Effector memory CD8-positive, alpha-beta T cell (primary cell): Measurements from ENCODE around the gene PKHD1.

ENCODE experiments used
- ATAC-seq: fragments of 150-1000 bp; cut with Tn5 transposase; replicated peaks from 2 replicates; pipeline ENCODE4 v1.10.0; 2021; ENCODE audit warnings: mild to moderate bottlenecking, moderate library complexity
- DNase-seq, 3 experiments: peaks; one replicate each; pipeline ENCODE4 v3.0.0; 2021
- H3K27ac Mint-ChIP-seq, 2 donors: one replicate each; pipeline ENCODE4 v1.8.0; 2022; ENCODE audit warnings: mild to moderate bottlenecking in 2 of 2, mixed read lengths in 2 of 2, moderate library complexity in 2 of 2
- H3K27me3 Mint-ChIP-seq, 2 donors: one replicate each; pipeline ENCODE4 v1.8.0; 2022; ENCODE audit warnings: mixed read lengths in 2 of 2
- H3K36me3 Mint-ChIP-seq: one replicate; pipeline ENCODE4 v1.8.0; 2022; ENCODE audit warnings: mild to moderate bottlenecking, moderate library complexity, mixed read lengths; ENCODE audit not compliant: insufficient read depth
- H3K4me1 Mint-ChIP-seq, 2 donors: one replicate each; pipeline ENCODE4 v1.8.0; 2022; ENCODE audit warnings: low read depth in 2 of 2, mixed read lengths in 2 of 2
- H3K4me3 Mint-ChIP-seq, 2 donors: one replicate each; pipeline ENCODE4 v1.8.0; 2022; ENCODE audit warnings: mild to moderate bottlenecking in 2 of 2, mixed read lengths in 2 of 2, moderate library complexity in 2 of 2
- H3K9me3 Mint-ChIP-seq, 2 donors: one replicate each; pipeline ENCODE4 v1.8.0; 2022; ENCODE audit warnings: mixed read lengths in 2 of 2

Gene PKHD1

DNA sequence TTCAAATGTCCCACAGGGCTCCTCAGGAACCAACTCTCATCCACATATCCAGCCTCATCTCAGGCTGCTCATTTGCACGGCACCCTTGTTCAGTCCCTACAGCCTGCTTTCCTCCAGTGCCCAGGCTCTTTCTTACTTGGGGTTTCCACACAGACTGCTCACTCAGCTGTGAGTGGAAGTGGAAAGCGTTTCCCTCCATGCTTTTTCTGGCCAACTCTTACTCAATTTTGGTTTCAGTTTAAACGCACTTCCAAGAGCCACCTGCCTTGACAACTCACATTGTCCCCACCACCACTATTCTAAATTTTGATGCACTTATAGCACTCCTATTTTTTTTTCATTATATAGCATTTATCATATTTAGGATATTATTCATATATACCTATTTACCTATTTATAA, 367.1 kb downstream of the PKHD1 start:
- no peaks in the 10 kb centered on the region for H3K4me1 Mint-ChIP-seq
- no peak for ATAC-seq
- no peaks in the 10 kb centered on the region for H3K27me3 Mint-ChIP-seq
- H3K9me3 Mint-ChIP-seq = peaks cover 10 to 23% of the 10 kb centered on the region in 2 donors
- H3K36me3 Mint-ChIP-seq = no peaks in the 10 kb centered on the region
- no peak overlapping the region for H3K27ac Mint-ChIP-seq
- no peak overlapping the region for H3K4me3 Mint-ChIP-seq
- DNase-seq = no peak

DNA sequence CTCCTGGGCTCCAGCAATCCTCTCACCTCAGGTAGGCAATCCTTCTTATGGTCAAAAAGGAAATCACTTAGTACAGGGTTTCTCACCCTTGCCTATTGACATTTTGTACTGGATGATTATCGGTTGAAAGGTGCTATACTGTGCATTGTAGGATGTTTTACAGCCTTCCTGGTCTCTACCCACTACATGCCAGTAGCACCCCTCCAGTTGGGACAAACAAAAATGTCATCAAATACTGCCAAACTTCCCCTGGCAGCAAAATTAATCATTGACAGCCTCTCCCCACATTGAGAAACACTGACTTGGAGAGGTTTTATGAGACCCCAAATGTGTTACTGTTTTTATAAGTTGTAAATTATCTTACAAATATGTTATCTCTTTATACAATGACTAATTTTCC, 368.1 kb downstream of the PKHD1 start:
- DNase-seq (no peak), ATAC-seq (no peak)
- peaks cover 11 to 16% of the 10 kb centered on the region in 2 donors for H3K9me3 Mint-ChIP-seq
- H3K4me1 Mint-ChIP-seq = no peaks in the 10 kb centered on the region
- H3K27ac Mint-ChIP-seq = no peak overlapping the region
- no peaks in the 10 kb centered on the region for H3K36me3 Mint-ChIP-seq
- no peaks in the 10 kb centered on the region for H3K27me3 Mint-ChIP-seq
- no peak overlapping the region for H3K4me3 Mint-ChIP-seq

DNA sequence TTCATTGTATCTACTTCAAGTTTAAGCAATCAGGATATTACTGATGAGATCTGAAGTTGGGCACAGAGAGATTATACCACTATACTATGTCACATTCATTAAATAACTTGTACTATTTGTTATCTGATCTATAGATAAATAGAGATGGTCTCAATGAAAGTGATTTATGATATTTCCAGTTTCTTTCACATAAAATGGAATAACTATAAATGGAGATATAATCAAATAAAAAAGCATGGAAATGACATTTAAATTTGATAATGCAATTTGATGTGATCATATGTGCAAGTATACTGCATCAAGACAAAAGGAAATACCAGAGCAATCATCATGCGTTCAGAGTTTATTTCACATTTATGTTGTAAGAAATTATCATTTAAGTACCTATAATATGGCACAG, 368.9 kb downstream of the PKHD1 start:
- DNase-seq (no peak), ATAC-seq (no peak)
- Mint-ChIP-seq H3K9me3 (peaks cover 12 to 16% of the 10 kb centered on the region in 2 donors), H3K27me3 (no peaks in the 10 kb centered on the region), H3K4me1 (no peaks in the 10 kb centered on the region), H3K27ac (no peak overlapping the region), H3K36me3 (no peaks in the 10 kb centered on the region), H3K4me3 (no peak overlapping the region)

DNA sequence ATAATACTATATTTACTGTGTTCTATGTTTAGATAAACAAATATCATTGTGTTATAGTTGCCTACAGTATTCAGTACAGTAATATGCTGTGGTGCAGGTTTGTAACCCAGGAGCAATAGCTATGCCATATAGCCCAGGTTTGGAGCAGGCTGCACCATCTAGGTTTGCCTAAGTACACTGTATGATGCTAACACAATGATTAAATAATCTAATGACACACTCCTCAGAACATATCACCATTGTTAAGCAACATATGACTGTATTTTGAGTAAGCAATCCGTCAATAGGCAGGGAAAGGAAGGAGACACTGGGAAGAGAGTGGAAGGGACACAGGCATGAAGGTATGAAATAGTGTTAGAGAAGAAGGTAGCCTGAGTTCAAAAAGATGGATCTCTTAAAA, 369.9 kb downstream of the PKHD1 start:
- Mint-ChIP-seq H3K4me3 (no peak overlapping the region), H3K4me1 (no peaks in the 10 kb centered on the region), H3K27me3 (no peaks in the 10 kb centered on the region), H3K9me3 (peaks cover 12 to 16% of the 10 kb centered on the region in 2 donors), H3K36me3 (no peaks in the 10 kb centered on the region), H3K27ac (no peak overlapping the region)
- ATAC-seq = no peak
- DNase-seq = no peak

DNA sequence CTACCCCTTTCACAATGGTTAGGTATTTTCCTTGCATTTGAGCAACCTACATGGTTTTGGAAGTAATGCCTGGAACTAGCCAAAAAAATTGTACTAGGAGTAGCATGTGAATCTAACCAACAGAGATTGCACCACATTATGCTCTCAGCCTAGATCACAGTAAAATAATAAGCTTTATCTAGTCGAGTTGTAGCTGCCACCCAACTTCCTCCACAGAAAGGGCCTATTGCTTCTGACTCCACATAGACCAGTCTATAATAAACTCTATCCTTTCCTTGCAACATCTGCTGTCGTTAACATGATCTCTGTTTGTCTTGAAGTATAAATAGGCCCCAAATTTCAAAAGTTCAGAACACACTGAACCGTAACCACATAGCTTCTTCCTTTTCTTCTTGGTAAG, 375.5 kb downstream of the PKHD1 start:
- no peak overlapping the region for H3K4me3 Mint-ChIP-seq
- no peaks in the 10 kb centered on the region for H3K36me3 Mint-ChIP-seq
- DNase-seq (no peak), ATAC-seq (no peak)
- H3K27me3 Mint-ChIP-seq = no peaks in the 10 kb centered on the region
- H3K27ac Mint-ChIP-seq = no peak overlapping the region
- peaks cover 16 to 19% of the 10 kb centered on the region in 2 donors for H3K9me3 Mint-ChIP-seq
- no peaks in the 10 kb centered on the region for H3K4me1 Mint-ChIP-seq

DNA sequence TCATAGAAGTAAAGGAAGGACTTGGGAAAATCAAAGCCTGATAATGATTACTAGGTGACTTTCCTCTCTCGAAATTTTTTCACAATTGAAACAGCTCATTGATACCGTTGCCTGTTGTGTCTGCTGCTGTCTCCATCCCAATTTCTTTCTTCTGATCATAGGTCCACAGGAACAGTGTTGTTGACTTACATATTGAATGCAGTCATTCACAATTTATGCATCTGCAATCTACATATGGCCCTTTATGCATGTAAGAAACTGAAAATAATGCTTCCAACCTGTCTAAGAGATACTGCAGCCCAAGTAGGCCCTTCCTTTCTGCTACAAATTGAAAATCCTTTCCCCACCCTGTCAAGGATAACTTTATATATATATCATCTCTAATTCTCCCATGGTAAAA, 381.3 kb downstream of the PKHD1 start:
- Mint-ChIP-seq H3K9me3 (peaks cover 9 to 24% of the 10 kb centered on the region in 2 donors), H3K27ac (no peak overlapping the region), H3K4me1 (no peaks in the 10 kb centered on the region), H3K27me3 (no peaks in the 10 kb centered on the region), H3K4me3 (no peak overlapping the region), H3K36me3 (no peaks in the 10 kb centered on the region)
- no peak for DNase-seq
- no peak for ATAC-seq

DNA sequence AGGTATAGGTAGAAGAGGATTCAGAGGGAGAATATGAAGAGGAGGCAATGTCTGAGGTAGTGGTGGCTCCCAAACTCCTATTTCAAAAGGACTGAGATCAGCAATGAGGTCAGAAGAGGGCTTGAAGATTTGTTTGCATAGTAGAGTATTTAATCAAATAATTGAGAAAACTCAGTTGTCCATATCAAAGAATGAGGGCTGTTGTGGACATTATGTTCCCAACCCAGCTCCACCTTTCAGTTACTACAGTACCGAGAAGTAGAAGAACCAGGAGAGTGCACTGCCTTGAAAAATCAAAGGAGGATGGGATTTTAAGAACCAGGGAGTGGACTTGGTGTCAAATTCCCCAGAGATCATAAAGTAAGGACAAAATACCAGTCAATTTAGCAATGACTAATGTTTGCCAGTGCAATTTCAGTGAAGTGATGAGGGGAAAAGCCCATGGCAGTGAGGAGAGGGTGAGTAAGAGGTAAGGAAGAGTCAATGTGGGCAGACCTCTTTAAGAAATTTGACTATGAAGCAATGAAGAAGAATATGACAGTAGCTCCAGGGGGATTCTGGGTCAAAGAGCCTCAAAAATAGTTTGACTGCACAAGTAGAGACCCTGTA, 382.4 kb downstream of the PKHD1 start:
- H3K9me3 Mint-ChIP-seq = peaks cover 9 to 24% of the 10 kb centered on the region in 2 donors
- H3K36me3 Mint-ChIP-seq = no peaks in the 10 kb centered on the region
- H3K27ac Mint-ChIP-seq = no peak overlapping the region
- DNase-seq (no peak), ATAC-seq (no peak)
- H3K27me3 Mint-ChIP-seq = no peaks in the 10 kb centered on the region
- no peaks in the 10 kb centered on the region for H3K4me1 Mint-ChIP-seq
- H3K4me3 Mint-ChIP-seq = no peak overlapping the region

DNA sequence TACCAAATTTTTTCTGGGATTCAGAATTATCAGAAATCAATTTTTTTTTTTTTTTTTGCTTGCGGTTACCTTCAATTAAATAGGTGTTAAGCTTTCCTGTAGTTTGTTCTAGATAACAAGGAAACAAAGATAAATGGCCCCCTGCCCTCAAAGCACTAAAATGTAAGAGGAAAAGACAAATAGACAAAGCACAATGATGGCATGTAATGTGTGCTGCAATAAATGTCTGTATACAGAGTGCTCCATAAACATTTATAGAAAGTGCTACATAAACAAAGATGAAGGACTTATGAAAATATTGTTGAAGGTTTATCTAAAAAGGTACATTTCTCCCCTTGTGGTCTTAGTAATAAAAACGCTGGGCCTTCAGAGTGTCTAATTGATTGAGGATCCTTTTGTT, 384.6 kb downstream of the PKHD1 start:
- H3K27me3 Mint-ChIP-seq = no peaks in the 10 kb centered on the region
- DNase-seq (no peak), ATAC-seq (no peak)
- H3K27ac Mint-ChIP-seq = no peak overlapping the region
- H3K9me3 Mint-ChIP-seq = peaks cover 6 to 18% of the 10 kb centered on the region in 2 donors
- no peak overlapping the region for H3K4me3 Mint-ChIP-seq
- H3K36me3 Mint-ChIP-seq = no peaks in the 10 kb centered on the region
- H3K4me1 Mint-ChIP-seq = no peaks in the 10 kb centered on the region

DNA sequence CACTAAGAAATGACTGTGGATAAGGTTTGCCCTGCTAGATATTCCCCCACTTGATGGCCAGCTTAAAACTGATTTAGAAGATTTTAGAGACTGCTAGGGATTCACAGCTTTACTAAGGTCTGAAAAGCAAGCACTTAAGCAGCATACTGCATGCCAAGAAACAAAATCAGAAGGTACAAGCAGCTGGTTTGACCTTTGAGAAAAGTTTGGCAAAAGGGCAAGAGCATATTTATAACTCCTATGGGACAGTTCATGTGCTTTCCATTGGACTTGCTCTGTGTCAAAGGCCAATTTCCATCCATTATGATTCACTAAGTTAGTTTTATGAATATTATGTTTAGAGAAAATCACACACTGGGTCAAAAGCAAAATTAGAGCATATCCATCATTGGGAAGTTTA, 402.8 kb downstream of the PKHD1 start:
- Mint-ChIP-seq H3K9me3 (peaks cover 6 to 11% of the 10 kb centered on the region in 2 donors), H3K27me3 (no peaks in the 10 kb centered on the region), H3K4me1 (no peaks in the 10 kb centered on the region), H3K27ac (no peak overlapping the region), H3K36me3 (no peaks in the 10 kb centered on the region), H3K4me3 (no peak overlapping the region)
- DNase-seq (no peak), ATAC-seq (no peak)

DNA sequence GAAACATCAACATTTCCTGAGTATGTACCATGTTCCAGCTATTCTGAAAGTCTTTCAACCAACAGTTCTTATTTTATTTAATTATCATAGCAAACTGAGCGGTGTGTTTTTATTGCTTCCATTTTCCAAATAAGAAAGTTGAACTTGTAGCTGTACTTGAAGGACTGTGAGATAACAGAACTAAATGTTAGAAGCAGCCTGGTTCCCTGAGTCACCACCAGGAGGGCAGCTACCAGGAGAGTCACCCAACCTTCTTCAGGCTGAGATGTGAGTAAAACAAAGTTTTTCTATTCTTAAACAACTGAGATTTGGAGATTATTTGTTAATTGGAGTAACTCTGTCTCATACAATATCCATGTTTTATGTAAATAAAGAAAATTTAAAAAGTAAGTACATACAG, 403.4 kb downstream of the PKHD1 start:
- no peaks in the 10 kb centered on the region for H3K36me3 Mint-ChIP-seq

DNA sequence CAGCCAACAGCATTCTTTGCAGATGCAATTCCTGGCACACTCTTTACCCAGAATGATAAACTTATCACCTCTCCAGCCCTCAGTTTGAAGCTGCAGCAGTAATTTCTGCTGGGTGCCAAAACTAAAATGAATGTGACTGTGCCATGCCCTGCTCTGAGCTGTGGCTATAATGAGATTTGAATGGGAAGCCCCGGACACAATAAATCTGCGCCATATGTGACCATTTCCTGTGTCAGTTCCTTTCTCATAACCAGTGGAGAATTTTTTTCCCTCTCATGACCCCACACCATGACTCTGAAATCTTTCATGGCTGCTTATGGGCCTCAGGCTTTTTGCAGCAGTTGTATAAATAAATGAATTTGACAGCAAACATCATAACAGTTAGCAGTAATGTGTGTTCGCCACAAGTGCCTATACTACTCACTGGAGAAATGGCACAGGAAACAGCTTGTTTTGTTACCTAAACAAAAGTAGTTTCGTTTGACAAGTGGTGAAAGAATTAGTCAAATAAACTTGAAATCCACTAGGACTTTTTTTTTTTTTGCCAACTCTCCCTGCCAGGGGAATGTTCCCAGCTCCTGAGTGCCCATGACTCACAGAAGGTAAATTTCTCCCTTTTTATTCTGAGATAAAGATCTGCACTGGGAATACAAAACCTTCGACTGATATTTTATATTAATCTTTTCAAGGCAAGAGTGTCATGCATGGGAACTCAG, 408.4 kb downstream of the PKHD1 start:
- H3K9me3 Mint-ChIP-seq = peaks cover 1 to 6% of the 10 kb centered on the region in 2 donors
- no peak overlapping the region for H3K4me3 Mint-ChIP-seq
- H3K36me3 Mint-ChIP-seq = no peaks in the 10 kb centered on the region
- DNase-seq (no peak), ATAC-seq (no peak)
- H3K27ac Mint-ChIP-seq = no peak overlapping the region
- H3K4me1 Mint-ChIP-seq = no peaks in the 10 kb centered on the region
- no peaks in the 10 kb centered on the region for H3K27me3 Mint-ChIP-seq

More for the DNA sequence above, 403.4 kb downstream of the PKHD1 start:
- no peaks in the 10 kb centered on the region for H3K4me1 Mint-ChIP-seq
- no peaks in the 10 kb centered on the region for H3K27me3 Mint-ChIP-seq
- ATAC-seq (no peak), DNase-seq (no peak)
- no peak overlapping the region for H3K27ac Mint-ChIP-seq
- no peak overlapping the region for H3K4me3 Mint-ChIP-seq
- peaks cover 6 to 11% of the 10 kb centered on the region in 2 donors for H3K9me3 Mint-ChIP-seq

DNA sequence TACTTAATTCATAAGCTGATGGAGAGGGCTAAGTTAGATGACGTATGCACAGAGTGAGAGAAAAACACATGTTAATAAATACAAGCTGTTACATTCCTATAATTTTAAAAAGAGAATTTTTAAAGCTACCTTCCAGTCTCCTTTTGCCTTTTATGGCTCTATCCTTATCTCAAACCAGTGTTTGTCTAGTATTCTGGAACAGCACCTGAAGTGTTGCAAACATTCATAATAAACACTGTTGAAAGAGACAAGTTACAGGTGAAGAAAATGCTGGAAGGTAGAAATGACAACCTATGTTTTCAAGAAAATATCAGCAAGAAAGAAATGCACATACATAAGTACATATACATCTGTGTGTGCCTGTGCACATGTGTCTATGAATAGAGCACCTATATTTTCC, 409.1 kb downstream of the PKHD1 start:
- H3K4me1 Mint-ChIP-seq = no peaks in the 10 kb centered on the region
- no peaks in the 10 kb centered on the region for H3K36me3 Mint-ChIP-seq
- ATAC-seq = no peak
- no peak overlapping the region for H3K4me3 Mint-ChIP-seq
- no peaks in the 10 kb centered on the region for H3K27me3 Mint-ChIP-seq
- no peak for DNase-seq
- H3K27ac Mint-ChIP-seq = no peak overlapping the region
- peaks cover 1 to 12% of the 10 kb centered on the region in 2 donors for H3K9me3 Mint-ChIP-seq

DNA sequence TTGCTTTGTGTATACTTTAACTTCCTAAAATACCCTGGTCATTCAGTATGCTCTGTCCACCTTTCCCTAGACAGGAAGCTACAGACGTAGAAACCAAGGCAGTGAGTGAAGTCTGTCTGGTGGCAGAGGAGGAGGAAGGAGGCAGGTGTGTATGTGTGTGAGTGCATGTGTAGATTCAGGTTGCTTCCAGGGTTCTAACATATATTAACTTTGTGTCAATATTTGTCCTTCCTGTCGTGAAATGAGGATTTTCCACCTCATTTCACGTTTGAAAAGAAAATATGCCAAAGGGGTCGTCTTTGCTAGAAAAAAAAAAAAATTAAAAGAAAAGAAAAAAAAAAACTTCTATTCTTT, 411.5 kb downstream of the PKHD1 start:
- Mint-ChIP-seq H3K4me3 (no peak overlapping the region), H3K9me3 (peaks cover 0 to 22% of the 10 kb centered on the region in 2 donors), H3K36me3 (no peaks in the 10 kb centered on the region), H3K27me3 (no peaks in the 10 kb centered on the region), H3K4me1 (no peaks in the 10 kb centered on the region), H3K27ac (no peak overlapping the region)
- ATAC-seq (no peak), DNase-seq (no peak)

DNA sequence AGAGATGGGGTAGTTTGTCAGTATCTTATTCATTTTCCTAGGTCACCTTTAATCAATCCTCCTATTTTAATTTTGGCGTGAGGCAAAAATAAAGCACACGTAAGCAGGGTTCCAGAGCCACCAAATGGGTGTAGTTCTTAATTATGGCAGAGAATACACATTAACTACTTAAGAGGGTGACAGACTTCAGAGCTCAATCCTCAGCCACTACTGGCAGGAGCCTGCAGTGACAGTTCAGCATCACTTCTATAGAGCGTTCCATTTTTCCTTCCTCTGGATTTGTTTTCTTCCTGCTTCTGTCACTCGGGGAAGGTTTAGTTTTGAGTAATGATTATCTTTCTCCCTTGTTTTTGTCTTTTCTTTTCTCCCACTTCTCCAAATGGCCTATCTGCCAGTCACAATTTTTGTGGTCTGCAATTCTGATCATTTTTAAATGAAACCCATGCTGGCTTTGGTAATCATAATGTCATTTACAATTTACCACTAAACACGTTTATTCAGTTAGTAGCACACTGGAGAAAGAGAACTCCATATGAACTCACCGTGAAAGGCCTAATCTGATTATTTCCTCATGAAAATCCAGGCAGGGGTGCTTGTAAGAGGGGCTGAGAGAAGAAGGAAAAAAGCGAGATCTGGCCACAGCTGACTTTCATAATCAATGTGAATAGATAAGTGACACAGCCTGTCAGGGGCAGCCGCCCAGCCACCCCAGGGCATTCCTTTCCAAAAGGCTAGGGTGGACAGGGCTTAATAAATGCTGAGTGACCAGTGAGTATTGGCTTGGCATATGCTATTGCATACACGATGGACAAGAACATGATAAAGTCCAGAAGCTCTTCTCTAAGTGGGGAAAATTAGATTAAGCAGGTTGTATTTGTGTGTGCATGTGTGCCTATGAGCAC, 412.1 kb downstream of the PKHD1 start:
- no peaks in the 10 kb centered on the region for H3K4me1 Mint-ChIP-seq
- H3K36me3 Mint-ChIP-seq = no peaks in the 10 kb centered on the region
- no peak overlapping the region for H3K4me3 Mint-ChIP-seq
- no peak overlapping the region for H3K27ac Mint-ChIP-seq
- no peaks in the 10 kb centered on the region for H3K27me3 Mint-ChIP-seq
- DNase-seq (no peak), ATAC-seq (no peak)
- peaks cover 0 to 22% of the 10 kb centered on the region in 2 donors for H3K9me3 Mint-ChIP-seq
